Neural progenitor cell (in vitro differentiated cells): ENCODE results near the gene ALPL. TPM values are rescaled to one million over a fixed set of nuclear protein-coding genes. Genes with fewer than 3 reads are reported as not detected.

Experiments
- DNase-seq: peaks from one replicate; pipeline ENCODE4 v3.0.0-alpha.2; 2016; ENCODE audit warnings: low spot score
- H2AFZ ChIP-seq: fragments of 200-600 bp; sonication (generic); replicated peaks from 2 replicates; pipeline ENCODE4 v1.6.1; 2016; ENCODE audit warnings: antibody characterized with exemption
- H3F3A ChIP-seq: fragments of 200-600 bp; sonication (generic); 2 replicates; pipeline ENCODE4 v1.6.1; 2016; ENCODE audit warnings: antibody characterized with exemption, low read depth
- H3K27ac ChIP-seq: fragments of 200-600 bp; sonication (generic); 2 replicates; pipeline ENCODE4 v1.5.1; 2016; ENCODE audit warnings: mild to moderate bottlenecking
- H3K27me3 ChIP-seq: fragments of 200-600 bp; sonication (generic); 2 replicates; pipeline ENCODE4 v1.6.1; 2016; ENCODE audit warnings: mild to moderate bottlenecking, moderate library complexity
- H3K36me3 ChIP-seq: fragments of 200-600 bp; sonication (generic); 2 replicates; pipeline ENCODE4 v1.5.1; 2016
- H3K4me1 ChIP-seq: fragments of 200-600 bp; sonication (generic); 2 replicates; pipeline ENCODE4 v1.6.1; 2016; ENCODE audit warnings: mixed run types
- H3K4me2 ChIP-seq: fragments of 200-600 bp; sonication (generic); 2 replicates; pipeline ENCODE4 v1.6.1; 2016
- H3K4me3 ChIP-seq: fragments of 200-600 bp; sonication (generic); 2 replicates; pipeline ENCODE4 v1.5.1; 2016
- H3K79me2 ChIP-seq: fragments of 200-600 bp; sonication (generic); 2 replicates; pipeline ENCODE4 v1.6.1; 2016; ENCODE audit warnings: low read depth
- H3K9ac ChIP-seq: fragments of 200-600 bp; sonication (generic); 2 replicates; pipeline ENCODE4 v1.6.1; 2016
- H3K9me3 ChIP-seq: fragments of 200-600 bp; sonication (generic); 2 replicates; pipeline ENCODE4 v1.5.1; 2016; ENCODE audit warnings: low read depth
- H4K20me1 ChIP-seq: fragments of 200-600 bp; sonication (generic); 2 replicates; pipeline ENCODE4 v1.6.1; 2016; ENCODE audit warnings: low read depth
- H3K27ac Mint-ChIP-seq: 3 replicates; pipeline ENCODE4 v1.8.0; 2021; ENCODE audit warnings: mixed read lengths
- H3K27me3 Mint-ChIP-seq: 2 replicates; pipeline ENCODE4 v1.8.0; 2022; ENCODE audit warnings: low read depth, mild to moderate bottlenecking, inconsistent platforms, moderate library complexity, mixed read lengths; ENCODE audit not compliant: insufficient read depth
- H3K36me3 Mint-ChIP-seq: 3 replicates; pipeline ENCODE4 v1.8.0; 2021; ENCODE audit warnings: mixed read lengths
- H3K4me1 Mint-ChIP-seq: 3 replicates; pipeline ENCODE4 v1.8.0; 2021; ENCODE audit warnings: mixed read lengths
- H3K4me3 Mint-ChIP-seq: 3 replicates; pipeline ENCODE4 v1.8.0; 2021; ENCODE audit warnings: mild to moderate bottlenecking, moderate library complexity, mixed read lengths
- H3K9me3 Mint-ChIP-seq: 3 replicates; pipeline ENCODE4 v1.8.0; 2020; ENCODE audit warnings: mixed read lengths
- EZH2 ChIP-seq: fragments of 200-600 bp; sonication (generic); IDR thresholded peaks from 2 replicates; pipeline ENCODE4 v1.6.1; 2017; ENCODE audit warnings: antibody characterized with exemption, mild to moderate bottlenecking, moderate library complexity
- EZH2phosphoT487 ChIP-seq: fragments of 200-600 bp; sonication (generic); IDR thresholded peaks from 2 replicates; pipeline ENCODE4 v1.6.1; 2017; ENCODE audit warnings: antibody characterized with exemption
- total RNA-seq: library from RNA; depleted of rRNA; stranded (reverse); fragments of >200 nt; gene quantifications from 2 replicates; pipeline ENCODE4 v1.2.3, GENCODE V29; 2015; ENCODE audit warnings: low replicate concordance
- TF ChIP-seq, protein P1 (sequence below): fragments of 200-600 bp; sonication (generic); IDR thresholded peaks from 2 replicates; pipeline ENCODE4 v1.5.1; 2017; ENCODE audit warnings: antibody characterized with exemption, mild to moderate bottlenecking

Gene ALPL
- total RNA-seq, 1 donor from 2014 or later = 51.3 TPM

DNA sequence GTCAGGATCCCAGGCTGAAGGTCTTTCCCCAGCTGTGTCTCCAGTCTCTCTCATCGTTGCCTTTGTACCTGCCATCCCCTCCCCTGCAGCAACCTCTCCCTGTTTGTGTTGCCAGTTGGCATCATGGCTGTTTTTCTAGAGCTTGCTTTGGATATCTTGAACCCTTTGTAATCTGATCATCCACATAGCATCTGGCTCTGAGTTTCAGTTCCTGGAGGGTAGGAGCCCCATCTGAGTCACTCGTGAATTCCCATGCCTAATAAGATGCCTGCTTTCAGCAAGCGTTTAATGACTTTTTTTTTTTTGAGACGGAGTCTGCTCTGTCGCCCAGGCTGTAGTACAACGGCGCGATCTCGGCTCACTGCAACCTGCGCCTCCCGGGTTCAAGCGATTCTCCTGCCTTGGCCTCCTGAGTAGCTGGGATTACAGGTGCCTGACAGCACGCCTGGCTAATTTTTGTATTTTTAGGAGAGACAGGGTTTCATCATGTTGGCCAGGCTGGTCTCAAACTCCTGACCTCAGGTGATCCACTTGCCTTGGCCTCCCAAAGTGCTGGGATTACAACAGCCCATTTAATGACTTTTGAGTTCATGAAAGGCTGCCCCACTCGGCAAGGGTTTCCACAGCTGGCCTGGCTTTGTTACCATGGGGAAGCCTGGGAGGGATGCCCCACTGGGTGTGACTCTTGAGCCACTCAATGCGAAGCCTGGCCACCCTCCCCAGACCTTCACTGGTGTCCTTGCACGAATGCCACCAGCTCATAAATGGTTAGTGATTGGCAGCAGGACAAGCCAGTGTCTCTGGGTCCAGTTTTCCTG is 11.9 kb downstream of the ALPL start:
- TF ChIP-seq EZH2 (no peak), EZH2phosphoT487 (no peak)
- TF ChIP-seq, protein P1, sequence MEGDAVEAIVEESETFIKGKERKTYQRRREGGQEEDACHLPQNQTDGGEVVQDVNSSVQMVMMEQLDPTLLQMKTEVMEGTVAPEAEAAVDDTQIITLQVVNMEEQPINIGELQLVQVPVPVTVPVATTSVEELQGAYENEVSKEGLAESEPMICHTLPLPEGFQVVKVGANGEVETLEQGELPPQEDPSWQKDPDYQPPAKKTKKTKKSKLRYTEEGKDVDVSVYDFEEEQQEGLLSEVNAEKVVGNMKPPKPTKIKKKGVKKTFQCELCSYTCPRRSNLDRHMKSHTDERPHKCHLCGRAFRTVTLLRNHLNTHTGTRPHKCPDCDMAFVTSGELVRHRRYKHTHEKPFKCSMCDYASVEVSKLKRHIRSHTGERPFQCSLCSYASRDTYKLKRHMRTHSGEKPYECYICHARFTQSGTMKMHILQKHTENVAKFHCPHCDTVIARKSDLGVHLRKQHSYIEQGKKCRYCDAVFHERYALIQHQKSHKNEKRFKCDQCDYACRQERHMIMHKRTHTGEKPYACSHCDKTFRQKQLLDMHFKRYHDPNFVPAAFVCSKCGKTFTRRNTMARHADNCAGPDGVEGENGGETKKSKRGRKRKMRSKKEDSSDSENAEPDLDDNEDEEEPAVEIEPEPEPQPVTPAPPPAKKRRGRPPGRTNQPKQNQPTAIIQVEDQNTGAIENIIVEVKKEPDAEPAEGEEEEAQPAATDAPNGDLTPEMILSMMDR = no peak
- Mint-ChIP-seq H3K27ac (peak overlapping the region; percentile 87), H3K27me3 (no peaks in the 10 kb centered on the region), H3K4me3 (no peak overlapping the region), H3K4me1 (peaks cover 34% of the 10 kb centered on the region), H3K9me3 (no peaks in the 10 kb centered on the region), H3K36me3 (no peaks in the 10 kb centered on the region)
- no peaks in the 10 kb centered on the region for H3K27me3 ChIP-seq
- peaks cover 26% of the 10 kb centered on the region for H3K4me1 ChIP-seq
- H3K79me2 ChIP-seq = peaks cover 94% of the 10 kb centered on the region
- H3K9me3 ChIP-seq = no peaks in the 10 kb centered on the region
- H3K27ac ChIP-seq = no peak overlapping the region
- H3K36me3 ChIP-seq = no peaks in the 10 kb centered on the region
- peaks cover 91% of the 10 kb centered on the region for H4K20me1 ChIP-seq
- no peak overlapping the region for H3K9ac ChIP-seq
- peaks cover 21% of the 10 kb centered on the region for H3F3A ChIP-seq
- no peak overlapping the region for H2AFZ ChIP-seq
- H3K4me2 ChIP-seq = peak overlapping the region; percentile 27
- no peak for DNase-seq
- H3K4me3 ChIP-seq = no peak overlapping the region

DNA sequence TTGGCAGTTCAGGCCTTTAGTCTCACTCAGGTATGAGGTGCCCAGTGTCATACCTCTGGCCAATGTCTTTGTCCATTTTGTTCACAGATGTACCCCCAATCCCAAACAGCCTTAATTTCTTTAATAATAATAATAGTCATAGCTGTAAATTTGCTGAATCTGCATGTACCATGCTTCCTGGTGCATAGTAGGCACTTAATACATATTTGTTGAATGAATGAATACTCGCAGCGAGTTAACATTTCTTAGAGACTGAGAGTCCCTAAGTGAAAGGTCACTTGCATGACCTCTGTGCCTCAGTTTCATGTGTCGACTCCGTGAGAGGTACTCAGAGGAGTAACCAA is 12.5 kb downstream of the ALPL start:
- no peak overlapping the region for H3K9ac ChIP-seq
- H3F3A ChIP-seq = peaks cover 21% of the 10 kb centered on the region
- no peak overlapping the region for H3K4me3 ChIP-seq
- no peak overlapping the region for H3K27ac ChIP-seq
- H3K4me3 Mint-ChIP-seq = no peak overlapping the region
- no peaks in the 10 kb centered on the region for H3K9me3 ChIP-seq
- H2AFZ ChIP-seq = no peak overlapping the region
- no peaks in the 10 kb centered on the region for H3K36me3 ChIP-seq
- no peaks in the 10 kb centered on the region for H3K27me3 Mint-ChIP-seq
- no peaks in the 10 kb centered on the region for H3K27me3 ChIP-seq
- peaks cover 94% of the 10 kb centered on the region for H3K79me2 ChIP-seq
- peaks cover 26% of the 10 kb centered on the region for H3K4me1 ChIP-seq
- no peak for DNase-seq
- H3K36me3 Mint-ChIP-seq = no peaks in the 10 kb centered on the region
- peaks cover 85% of the 10 kb centered on the region for H4K20me1 ChIP-seq
- H3K4me1 Mint-ChIP-seq = peaks cover 34% of the 10 kb centered on the region
- TF ChIP-seq EZH2 (no peak), EZH2phosphoT487 (no peak)
- TF ChIP-seq, protein P1 = no peak
- no peaks in the 10 kb centered on the region for H3K9me3 Mint-ChIP-seq
- H3K27ac Mint-ChIP-seq = no peak overlapping the region
- H3K4me2 ChIP-seq = no peak overlapping the region

DNA sequence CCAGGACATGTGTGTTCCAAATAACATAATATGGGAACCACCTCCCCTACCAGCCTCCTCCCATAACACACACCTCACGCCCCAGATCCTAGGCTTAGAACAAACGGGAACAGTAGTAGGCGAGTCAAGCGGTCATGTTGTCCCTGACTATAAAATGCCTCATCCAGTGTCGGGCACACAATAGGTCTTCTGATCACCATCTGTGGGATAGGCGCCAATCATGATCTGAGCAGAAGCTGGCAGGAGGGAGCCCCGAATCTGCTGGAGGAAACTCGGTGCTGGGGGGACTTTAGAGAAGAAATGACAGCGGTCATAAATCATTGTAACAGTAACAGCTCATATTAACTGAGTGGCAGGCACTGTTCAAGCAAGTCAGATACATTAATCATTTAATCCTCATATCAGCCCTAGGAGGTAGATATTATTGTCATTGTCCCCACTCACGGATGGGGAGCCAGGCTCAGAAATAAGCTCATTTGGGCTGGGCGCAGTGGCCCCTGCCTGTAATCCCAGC is 13.4 kb downstream of the ALPL start:
- Mint-ChIP-seq H3K36me3 (no peaks in the 10 kb centered on the region), H3K4me3 (no peak overlapping the region), H3K27ac (peak overlapping the region; percentile 1), H3K9me3 (no peaks in the 10 kb centered on the region), H3K27me3 (no peaks in the 10 kb centered on the region), H3K4me1 (peaks cover 36% of the 10 kb centered on the region)
- Histone ChIP-seq H3K27ac (no peak overlapping the region), H3K4me3 (no peak overlapping the region), H3K4me1 (peaks cover 26% of the 10 kb centered on the region), H2AFZ (no peak overlapping the region), H3K36me3 (no peaks in the 10 kb centered on the region), H4K20me1 (peaks cover 80% of the 10 kb centered on the region), H3K27me3 (no peaks in the 10 kb centered on the region), H3K9ac (no peak overlapping the region), H3F3A (peaks cover 21% of the 10 kb centered on the region), H3K4me2 (no peak overlapping the region), H3K9me3 (no peaks in the 10 kb centered on the region), H3K79me2 (peaks cover 94% of the 10 kb centered on the region)
- no peak for DNase-seq
- TF ChIP-seq EZH2phosphoT487 = no peak
- no peak for TF ChIP-seq EZH2
- TF ChIP-seq, protein P1 = no peak
